ENCODE measurements around the gene C1orf159.

C1orf159 gene

DNA sequence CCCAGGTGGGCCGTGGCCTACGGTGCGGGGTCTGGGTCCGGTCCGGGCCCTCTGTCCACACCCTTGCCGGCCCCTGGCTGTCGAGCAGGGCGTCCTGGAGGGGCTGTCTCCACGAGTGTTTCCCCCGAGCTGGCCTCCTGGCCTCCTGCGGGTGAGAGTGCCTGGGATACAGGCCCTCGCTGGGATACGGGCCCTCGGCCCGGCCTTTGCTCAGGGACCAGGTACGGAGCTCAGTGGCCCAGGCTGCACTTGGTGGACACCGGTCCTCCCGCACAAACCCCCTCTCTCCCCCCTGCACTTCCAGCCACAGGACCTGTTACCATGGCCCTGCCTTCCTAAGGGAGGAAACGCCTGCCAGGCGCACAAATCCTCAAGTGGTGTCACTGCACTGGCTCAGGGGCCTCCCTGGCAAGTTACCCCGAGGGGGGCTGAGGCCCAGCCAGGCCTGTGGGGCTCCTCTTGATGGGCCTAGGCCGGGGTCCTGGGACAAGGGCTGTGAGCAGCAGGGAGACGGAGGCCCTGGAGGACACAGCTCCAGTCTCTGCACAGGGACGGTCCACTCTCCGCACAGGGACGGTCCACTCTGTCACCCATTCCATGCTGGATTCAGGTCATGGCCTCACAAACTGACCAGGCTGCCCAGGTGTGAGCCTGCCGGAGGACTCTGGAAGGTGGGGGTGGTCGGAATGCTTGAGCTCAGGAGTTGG lies 23.6 kb downstream of the C1orf159 start:
- DNase-seq (ENCODE audit: low read depth), result no peak

DNA sequence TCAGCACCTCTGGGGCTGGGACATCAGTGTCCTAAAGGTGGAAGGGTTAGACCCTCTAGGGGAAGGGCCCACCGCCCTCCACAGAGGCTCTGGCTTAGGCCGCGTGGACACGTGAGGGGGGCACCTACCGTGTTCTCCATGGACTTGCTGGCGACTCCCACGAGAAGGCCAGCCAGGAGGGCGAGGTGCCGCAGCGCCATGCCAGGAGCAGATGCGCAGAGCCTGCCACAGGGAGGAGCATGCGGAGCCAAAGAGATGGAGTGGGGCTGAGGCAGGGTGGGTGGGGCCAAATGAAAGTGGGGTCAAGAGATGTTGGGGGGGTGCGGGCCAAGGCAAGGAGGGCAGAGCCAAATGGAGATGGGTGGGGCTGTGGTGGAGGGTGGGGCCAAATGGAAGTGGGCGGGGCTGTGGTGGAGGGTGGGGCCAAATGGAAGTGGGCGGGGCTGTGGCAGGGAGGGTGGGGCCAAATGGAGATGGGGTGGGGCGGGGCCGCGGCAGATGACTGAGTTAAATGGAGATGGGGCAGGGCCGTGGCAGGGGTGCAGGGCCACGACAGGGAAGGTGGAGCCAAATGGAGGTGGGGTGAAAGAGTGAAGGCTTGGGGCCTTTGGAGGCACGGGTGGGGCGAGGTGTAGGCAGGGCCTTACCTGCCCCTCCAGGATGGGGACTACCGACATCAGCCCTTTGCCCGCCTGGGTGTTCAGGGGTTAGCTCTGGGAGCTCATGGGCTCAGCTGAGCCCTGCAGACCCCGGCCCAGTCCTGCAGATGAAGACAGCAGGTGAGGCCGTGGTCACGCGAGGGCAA lies 24.3 kb downstream of the C1orf159 start:
- DNase-seq (ENCODE audit: low read depth), result no peak

DNA sequence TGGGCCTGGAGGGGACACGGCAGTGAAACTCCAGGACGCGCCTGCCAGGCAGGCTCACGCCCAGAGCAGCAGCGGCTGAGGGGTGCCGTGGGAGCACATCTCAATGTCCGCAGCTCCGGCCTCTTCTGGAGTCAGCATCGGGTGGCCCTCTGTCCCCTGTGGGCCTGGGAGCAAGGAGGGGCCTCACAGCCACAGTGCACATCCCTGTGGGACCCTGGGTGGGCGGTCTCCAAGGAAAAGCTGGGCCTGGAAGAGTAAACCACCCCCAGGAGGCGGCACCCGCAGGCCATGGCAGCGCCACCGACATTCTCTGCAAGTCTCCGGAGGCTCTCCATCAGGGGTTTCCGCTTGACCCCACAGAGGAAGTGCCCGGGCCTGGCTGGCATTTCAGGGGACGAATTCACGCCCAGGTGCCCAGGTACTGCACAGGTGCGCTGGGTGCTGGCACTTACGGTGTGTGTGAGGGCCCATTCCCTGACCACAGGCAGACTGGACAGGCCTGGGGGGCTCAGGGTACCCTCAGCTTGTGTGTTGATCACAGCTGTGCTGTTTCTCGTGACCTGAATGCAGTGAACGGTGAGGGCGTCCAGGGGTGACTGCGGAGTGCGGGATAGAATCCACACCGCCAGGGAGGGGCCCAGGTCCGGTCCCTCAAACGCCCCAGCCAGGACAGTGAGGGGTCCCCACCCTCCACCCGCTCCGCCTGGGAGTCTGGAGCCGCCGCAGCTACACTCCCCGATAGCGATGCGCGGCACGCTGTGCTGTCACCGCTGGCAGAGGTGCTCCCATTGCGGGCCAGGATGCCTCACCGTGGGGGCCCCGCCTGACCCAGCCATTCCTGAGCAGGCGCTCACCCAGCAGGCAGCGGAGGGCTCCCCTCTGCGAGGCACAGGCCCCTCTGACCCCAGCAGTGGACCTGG lies 25.2 kb downstream of the C1orf159 start:
- DNase-seq (ENCODE audit: low read depth), result no peak

DNA sequence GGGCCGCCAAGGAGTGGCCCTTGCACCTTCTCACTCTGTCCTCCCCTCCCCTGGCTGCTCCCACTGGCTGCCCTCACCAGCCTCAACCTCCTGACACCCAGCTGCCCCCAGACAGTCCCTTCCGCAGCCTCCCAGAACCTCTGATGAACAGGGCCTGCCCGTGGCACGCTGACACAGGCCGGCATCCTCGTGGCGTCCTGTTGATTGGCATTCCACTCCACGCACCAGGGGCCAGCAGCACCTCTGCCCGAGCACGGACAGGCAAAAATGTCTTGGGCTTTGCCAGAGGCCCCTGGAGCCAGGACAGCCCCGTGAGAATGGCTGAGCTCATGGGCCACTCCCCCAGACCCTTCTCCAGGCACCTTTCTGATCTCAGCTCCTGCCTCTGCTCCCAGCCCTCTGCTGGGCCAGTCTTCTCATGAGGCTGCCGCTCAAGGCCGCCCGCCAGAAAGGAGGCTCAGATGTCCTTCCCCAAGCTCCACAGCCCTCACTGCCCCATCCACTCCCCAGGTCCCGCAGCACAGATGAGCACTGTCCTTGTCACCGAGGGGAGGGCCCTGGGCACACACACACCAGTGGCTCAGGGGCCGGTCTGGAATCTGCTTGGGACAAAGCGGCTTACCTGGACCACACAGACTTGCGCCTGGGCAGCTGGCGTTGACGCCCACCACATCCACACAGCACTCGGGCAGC lies 26.0 kb downstream of the C1orf159 start:
- DNase-seq (ENCODE audit: low read depth), result no peak

DNA sequence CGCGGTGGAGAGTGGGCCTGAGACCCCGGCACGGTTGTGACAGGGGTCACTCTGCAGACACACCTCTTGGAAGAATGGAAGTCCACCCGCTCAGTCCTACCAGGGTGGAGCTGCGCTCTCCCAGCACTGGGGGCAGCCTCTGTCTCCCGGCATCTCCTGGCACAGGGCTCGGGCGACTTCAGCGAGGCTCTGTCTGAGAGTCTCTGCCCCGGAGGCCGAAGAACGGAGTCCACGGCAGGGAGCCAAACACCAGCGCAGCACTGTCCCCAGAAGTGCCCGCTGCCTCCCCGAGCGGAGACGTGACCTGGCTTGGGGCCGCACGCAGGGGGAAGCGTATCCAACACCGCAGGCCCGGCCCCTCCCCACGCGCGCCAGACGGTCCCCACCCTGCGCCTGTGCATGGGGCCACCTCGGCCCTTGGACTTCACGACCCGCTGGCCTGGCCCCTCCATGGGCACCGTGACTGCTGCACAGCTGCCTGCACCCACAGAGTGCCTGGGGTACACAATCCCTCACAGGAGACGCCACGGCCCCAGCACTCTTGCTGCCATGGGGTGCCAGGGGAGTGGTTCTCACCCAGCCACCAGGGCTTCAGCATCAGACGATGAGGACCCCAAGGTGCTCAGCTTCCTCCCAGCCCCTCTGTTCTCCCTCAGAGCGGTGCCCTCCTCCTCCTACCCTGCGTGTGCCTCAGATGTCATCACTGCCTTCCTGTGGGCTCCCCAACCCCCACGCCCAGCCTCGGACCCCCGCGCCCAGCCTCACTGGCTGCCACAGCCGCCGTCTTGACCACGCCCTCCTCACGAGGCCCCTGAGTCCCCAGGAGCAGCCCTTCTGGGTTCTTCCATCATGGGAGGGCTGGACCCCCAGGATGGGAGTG lies 26.8 kb downstream of the C1orf159 start:
- DNase-seq (ENCODE audit: low read depth), result no peak

DNA sequence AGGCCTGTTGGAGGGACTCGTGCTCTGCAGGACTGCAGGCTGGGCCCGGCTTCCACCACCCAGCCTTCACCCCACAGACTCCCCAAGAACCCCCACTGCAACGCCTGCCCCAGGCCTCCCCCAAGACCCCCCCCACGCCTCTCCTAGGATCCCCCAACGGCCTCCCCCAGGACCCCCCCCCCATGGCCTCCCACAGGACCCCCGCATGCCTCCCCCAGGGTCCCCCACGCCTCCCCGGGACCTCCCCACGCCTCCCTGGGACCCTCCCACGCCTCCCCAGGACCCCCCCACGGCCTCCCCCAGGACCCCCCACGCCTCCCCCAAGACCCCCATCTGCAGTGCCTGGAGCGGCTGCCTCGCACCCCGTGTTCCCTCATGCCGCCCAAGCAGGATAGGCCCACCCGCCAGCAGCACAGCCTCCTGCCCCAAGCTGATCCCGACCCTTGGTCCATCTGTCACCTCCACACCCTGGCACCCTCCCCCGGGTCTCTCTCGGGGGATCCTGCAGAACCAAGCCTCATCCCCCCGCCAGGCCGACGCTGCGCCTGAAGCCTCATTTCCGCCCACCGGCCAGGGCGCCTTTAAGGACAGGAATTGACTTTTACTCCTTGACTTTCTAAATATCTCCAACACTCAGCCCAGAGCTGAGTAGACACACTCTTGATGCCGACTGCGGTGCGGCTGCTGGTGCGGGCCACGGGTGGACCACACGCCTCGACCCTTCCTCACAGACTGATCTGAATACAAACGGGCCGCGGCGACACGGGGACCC lies 27.7 kb downstream of the C1orf159 start:
- no peak for DNase-seq (ENCODE audit: low read depth)

DNA sequence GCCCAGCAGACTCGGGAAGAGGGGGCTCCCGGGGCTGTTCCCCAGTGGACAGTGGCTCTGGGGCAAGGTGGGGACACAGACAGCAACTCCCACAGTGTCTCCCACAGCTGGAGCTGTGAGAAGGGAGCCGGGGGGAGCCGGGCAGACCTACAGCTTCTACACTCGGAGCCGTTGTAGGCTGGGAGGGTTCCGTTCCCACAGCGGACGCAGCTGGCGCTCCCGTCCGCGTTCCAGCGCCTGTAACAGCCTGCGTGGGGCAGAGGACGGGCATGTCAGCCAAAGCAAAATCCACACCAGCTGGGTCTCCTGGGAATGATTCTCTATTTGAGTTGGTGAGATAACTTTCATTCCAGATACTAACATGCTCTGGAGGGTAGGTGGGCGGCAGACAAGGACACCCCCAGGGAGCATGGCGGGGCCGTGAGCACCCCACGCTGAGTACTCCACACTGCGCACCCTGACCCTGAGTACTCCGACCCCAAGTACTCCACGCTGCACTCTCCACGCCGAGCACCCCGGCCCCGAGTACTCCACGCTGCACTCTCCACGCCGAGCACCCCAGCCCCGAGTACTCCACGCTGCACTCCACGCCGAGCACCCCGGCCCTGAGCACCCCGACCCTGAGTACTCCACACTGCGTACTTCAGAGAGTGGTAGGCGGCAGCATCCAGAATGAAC lies 28.4 kb downstream of the C1orf159 start:
- no peak for DNase-seq (ENCODE audit: low read depth)

DNA sequence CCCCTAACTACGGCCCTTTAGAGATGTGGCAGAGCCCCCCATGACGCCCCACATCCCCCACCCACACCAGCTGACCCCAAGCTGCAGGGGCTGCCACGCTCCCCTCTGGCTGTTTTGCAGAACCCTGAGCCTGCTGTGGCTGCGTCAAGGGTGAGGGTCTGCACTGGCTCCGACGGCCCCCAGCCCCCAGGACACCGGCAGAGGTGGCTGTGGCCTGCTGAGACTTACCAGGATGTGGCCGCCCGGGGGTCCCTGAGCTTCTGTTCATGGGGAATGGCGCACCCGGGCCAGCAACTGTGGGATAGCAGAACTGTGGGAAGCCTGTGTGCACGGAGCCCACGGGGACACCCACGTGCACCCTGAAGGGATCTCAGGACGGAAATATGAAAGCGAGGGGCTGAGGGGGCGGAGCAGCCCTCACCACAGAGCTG lies 29.0 kb downstream of the C1orf159 start:
- DNase-seq (ENCODE audit: low read depth), result no peak

DNA sequence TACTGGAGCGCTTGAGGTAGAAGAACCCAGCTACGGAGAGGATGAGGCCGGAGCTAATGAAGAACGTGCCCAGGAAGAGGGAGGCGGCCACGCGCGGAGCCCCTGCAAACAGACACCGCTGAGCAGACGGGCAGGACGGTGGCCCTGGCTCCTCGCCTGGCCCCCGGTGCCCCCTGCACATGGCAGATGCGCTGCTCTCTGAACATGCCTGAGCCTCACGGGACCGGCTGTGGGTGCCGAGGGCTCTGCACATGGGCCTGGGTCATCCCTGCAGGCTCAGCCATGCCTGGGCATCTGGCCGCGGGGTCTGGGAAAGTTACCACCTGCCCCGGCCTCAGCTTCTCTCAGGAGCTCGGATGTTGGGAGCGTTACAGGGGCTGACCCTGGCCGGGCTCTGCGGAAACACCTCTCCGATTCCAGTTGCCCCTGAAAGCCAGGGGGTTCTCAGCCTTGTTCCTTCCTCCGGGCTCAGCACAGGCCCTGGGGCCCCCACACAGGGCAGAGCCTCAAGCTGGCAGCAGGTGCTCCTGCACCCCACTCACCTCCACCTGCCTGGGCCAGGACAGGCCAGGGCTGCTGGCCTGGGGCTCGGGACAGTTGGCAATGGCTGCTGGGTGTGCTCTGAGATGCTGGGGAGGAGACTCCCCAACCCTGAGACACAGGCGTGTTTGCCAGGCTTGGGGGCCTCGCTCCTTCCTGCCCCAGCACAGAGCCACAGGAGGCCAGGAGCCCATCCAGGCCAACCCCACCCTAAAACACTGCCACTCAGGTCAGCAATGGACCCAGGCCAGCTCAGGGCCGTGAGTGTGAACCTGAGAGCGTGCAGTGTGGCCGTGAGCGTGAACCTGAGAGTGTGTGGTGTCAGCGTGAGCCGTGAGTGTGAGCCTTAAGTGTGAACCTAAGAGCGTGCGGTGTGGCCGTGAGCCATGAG lies 29.7 kb downstream of the C1orf159 start:
- DNase-seq (ENCODE audit: low read depth), result no peak

DNA sequence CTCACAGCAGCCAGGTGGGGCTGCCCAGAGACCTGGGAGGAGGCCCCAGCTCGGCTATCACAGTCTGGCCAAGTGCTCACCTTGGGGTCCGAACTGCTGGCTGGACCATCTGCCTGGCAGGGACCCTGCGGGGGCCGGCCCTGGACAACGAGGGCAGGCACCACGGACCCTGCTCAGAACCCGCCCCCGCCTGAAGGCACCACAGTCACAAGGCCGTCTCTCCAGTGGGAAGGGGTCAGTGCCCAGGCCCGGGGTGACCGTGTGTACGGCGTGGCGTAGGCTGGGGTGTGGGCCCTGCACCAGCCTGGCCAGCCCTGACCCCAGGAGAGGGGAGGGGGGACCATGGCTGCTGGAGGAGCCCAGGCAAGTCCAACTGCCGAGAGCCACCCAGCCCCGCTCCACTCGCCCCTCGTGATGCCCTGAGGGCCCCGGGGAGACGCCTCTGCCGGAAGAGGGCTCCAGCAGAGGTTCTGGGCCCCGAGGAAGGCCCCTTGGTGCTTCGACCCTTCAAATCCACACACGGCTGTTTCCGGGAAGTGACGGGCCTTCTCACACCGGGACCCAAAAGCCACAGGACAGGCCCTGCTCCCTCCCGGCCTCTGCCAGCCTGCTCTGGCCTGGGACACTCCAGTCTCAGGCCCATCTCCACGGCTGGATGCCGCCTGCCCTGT lies 30.6 kb downstream of the C1orf159 start:
- no peak for DNase-seq (ENCODE audit: low read depth)

DNA sequence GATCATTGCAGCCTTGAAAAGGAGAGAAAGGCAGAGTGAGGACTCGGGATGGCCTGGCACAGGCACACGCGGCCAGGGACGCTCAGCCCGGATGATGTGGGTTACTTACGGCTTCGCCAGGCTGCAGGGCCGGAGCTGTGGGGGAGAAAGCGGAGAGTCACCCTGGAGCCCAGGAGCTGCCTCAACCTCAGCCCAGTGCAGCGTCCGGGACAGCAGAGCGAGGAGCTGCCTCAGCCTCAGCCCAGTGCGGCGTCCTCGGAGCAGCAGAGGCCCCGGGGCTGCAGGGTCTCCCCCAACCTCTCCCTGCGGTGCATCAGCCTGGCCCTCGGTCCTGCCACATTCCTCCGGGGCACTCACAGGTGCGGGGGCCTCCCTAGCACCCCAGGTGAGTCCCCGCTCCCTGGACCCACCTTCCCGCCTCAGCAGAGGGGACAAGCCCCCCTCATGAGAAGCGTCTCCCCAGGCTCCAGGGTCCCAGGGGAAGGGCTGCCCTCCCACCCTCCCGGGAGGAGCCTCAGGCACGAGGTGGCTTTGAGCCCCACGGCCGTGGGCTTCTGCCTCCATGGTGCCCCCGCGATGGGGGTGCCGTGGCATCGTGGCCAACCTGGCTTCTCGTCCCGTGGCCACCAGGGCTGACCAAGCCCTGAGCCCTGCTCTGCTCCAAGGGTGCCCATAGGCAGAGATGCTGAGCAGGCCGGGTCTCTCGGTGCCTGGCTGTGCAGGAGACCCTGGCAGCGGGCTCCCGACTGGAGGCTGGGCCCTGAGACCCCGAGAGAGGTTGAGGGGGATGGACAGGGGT lies 31.3 kb downstream of the C1orf159 start:
- no peak for DNase-seq (ENCODE audit: low read depth)

DNA sequence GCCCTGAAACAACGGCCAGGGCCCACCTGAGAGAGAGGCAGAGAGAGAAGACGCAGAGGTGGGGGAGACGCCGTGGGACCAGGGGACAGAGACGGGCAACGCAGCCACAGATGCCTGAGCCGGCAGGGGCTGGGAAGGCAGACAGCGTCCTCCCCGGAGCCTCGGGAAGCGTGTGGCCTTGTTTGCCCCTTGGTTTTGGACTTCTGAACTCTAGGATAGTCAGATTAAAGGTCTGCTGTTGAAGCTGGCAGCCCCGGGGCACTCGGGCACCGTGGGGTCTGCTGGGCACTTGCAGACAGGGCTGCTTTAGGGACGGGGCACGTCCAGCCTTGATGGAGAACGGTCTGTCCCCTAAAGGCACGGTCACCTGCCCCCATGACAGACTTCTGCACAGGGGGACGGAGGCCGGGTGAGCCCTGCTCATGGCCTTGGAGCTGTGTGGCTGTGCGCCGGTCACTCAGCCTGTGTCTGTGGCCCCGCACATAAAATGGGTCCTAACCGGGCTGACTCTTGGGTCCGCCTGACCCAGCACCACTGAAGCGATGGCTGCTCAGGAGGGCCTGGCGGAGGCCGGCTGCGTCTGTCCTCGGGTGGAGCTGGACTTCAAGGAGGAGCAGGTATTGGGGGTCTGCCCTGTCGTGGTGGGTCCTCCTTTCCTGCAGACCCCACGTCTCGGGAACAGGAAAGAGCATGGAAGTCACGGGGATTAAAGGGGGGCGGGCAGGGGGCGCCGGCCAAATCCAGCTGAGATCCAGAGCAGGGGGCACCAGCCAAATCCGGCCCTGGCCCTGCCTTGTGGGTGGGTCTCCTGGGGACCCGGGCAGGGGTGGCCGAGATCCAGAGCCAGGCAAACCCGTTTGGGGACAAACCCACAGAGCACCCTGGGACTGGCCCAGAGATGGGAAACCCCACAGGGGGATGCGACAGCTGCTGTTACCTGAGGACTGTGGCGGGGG lies 32.2 kb downstream of the C1orf159 start:
- no peak for DNase-seq (ENCODE audit: low read depth)

DNA sequence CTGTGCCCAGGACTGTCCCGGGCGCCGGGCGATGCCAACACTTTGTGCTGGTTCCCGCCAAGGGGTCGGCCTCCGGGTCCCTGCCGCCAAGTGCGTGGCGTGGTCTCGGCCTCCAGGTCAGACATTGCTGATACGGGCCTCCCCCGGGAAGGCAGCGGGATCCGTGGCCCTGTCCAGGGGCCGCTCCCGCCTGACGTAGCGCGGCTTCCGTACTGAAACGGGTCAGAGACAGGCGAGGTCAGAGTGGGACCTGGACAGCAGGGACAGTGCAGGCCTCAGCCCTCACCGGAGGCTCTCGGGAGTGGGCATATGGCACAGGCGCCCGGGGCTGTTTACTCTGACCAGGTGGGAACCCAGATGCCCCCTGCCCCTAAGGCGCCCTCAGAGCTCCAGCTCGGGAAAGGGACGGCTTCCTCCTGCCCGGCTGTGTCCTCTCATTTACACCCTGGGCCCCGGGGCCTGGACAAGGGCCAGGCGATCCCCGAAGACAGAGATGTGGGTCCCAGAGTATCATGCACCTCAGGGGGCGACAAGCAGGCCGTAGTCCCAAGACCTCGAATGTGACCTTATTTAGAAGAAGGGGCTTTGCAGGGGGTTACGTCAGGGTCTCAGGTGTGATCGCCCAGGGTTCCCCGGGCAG lies 33.0 kb downstream of the C1orf159 start:
- DNase-seq (ENCODE audit: low read depth), result no peak

DNA sequence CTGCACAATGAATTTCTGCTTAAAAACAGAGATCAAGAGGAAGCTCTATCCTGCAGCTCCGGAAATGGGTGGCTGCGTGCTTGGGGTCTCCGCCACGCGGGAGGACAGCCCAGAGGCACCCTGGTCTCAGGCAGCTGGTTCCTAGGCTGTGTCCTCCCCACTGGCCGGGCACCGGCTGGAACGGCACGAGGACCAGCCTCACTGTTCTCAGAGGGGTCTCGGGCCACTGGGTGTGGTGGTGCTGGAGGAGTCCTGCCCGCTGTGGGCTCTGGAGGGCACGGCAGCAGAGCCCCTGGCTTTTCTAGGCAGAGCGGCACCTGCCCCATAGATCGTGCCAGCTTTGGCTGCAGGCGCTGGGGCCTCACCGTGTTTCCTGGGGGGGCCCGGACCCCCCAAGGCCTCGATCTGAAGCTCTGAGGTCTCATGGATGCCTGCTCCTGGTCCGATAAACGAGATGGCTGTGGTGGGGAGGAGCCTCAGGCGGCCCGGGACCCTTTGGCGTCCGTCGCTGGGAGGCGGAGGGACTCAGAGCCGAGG lies 33.6 kb downstream of the C1orf159 start:
- no peak for DNase-seq (ENCODE audit: low read depth)

Measured in stromal cell of bone marrow (primary cell).